Osteoblast (primary cell): ENCODE measurements around the gene OSBPL2. TPM values are rescaled to one million over a fixed set of nuclear protein-coding genes. Genes with fewer than 3 reads are reported as not detected.

Experiments used
- DNase-seq: peaks from one replicate; pipeline ENCODE4 v3.0.0; 2011; ENCODE audit warnings: low spot score, mixed read lengths; ENCODE audit not compliant: insufficient read length; ENCODE audit errors: missing footprints
- H2AFZ ChIP-seq: 2 replicates; pipeline ENCODE4 v1.6.0; 2011; ENCODE audit warnings: mild to moderate bottlenecking, low read length
- H3K27ac ChIP-seq: 2 replicates; pipeline ENCODE4 v1.5.1; 2011; ENCODE audit warnings: mild to moderate bottlenecking, low read depth, low read length, moderate library complexity
- H3K27me3 ChIP-seq: 2 replicates; pipeline ENCODE4 v1.6.0; 2012; ENCODE audit warnings: mild to moderate bottlenecking, control low read depth, inconsistent platforms, low read length, moderate library complexity; ENCODE audit not compliant: insufficient read depth
- H3K36me3 ChIP-seq: 2 replicates; pipeline ENCODE4 v1.5.1; 2011; ENCODE audit warnings: mild to moderate bottlenecking, low read length, control low read depth, moderate library complexity; ENCODE audit not compliant: insufficient read depth
- H3K4me1 ChIP-seq: 2 replicates; pipeline ENCODE4 v1.5.1; 2011; ENCODE audit warnings: mild to moderate bottlenecking, low read length, control low read depth, moderate library complexity; ENCODE audit not compliant: insufficient read depth
- H3K4me2 ChIP-seq: 2 replicates; pipeline ENCODE4 v1.6.0; 2011; ENCODE audit warnings: mild to moderate bottlenecking, low read length; ENCODE audit not compliant: insufficient read depth
- H3K4me3 ChIP-seq: fragments of 200-600 bp; sonication (generic); 3 replicates; pipeline ENCODE4 v1.5.1; 2012; ENCODE audit warnings: mild to moderate bottlenecking, low read length, inconsistent platforms; ENCODE audit not compliant: insufficient read depth
- H3K79me2 ChIP-seq: 2 replicates; pipeline ENCODE4 v1.6.0; 2012; ENCODE audit warnings: mild to moderate bottlenecking, low read length, control low read depth, inconsistent platforms; ENCODE audit not compliant: insufficient read depth
- H3K9me3 ChIP-seq: 2 replicates; pipeline ENCODE4 v1.5.1; 2011; ENCODE audit warnings: low read depth, low read length, control low read depth
- H4K20me1 ChIP-seq: 2 replicates; pipeline ENCODE4 v1.6.0; 2012; ENCODE audit warnings: mild to moderate bottlenecking, low read length, control low read depth; ENCODE audit not compliant: insufficient read depth
- total RNA-seq: library from RNA; depleted of rRNA; stranded (reverse); fragments of >200 nt; gene quantifications from 2 replicates; pipeline ENCODE4 v1.2.3, GENCODE V29; 2012
- TF ChIP-seq, protein P1 (sequence below): IDR thresholded peaks from 2 replicates; pipeline ENCODE4 v1.5.1; 2011; ENCODE audit warnings: mild to moderate bottlenecking, low read depth, low read length, moderate library complexity; ENCODE audit errors: extremely low read depth

Gene OSBPL2
- total RNA-seq, 1 donor, result 35.8 TPM

GRCh38 chr20:62233684-62234083 lies 4.6 kb upstream of the OSBPL2 start:
- Histone ChIP-seq H3K4me2 (no peak overlapping the region), H4K20me1 (no peaks in the 10 kb centered on the region), H3K36me3 (no peaks in the 10 kb centered on the region), H3K79me2 (peaks cover under 1% of the 10 kb centered on the region), H3K27me3 (no peaks in the 10 kb centered on the region), H3K9me3 (no peaks in the 10 kb centered on the region), H3K27ac (no peak overlapping the region), H3K4me3 (no peak overlapping the region), H2AFZ (no peak overlapping the region), H3K4me1 (peaks cover 3% of the 10 kb centered on the region)
- TF ChIP-seq, protein P1, sequence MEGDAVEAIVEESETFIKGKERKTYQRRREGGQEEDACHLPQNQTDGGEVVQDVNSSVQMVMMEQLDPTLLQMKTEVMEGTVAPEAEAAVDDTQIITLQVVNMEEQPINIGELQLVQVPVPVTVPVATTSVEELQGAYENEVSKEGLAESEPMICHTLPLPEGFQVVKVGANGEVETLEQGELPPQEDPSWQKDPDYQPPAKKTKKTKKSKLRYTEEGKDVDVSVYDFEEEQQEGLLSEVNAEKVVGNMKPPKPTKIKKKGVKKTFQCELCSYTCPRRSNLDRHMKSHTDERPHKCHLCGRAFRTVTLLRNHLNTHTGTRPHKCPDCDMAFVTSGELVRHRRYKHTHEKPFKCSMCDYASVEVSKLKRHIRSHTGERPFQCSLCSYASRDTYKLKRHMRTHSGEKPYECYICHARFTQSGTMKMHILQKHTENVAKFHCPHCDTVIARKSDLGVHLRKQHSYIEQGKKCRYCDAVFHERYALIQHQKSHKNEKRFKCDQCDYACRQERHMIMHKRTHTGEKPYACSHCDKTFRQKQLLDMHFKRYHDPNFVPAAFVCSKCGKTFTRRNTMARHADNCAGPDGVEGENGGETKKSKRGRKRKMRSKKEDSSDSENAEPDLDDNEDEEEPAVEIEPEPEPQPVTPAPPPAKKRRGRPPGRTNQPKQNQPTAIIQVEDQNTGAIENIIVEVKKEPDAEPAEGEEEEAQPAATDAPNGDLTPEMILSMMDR, result no peak
- no peak for DNase-seq

GRCh38 chr20:62234339-62234738 lies 4.0 kb upstream of the OSBPL2 start:
- Histone ChIP-seq H3K4me1 (peaks cover 3% of the 10 kb centered on the region), H3K27me3 (no peaks in the 10 kb centered on the region), H3K4me2 (no peak overlapping the region), H4K20me1 (peaks cover 3% of the 10 kb centered on the region), H3K27ac (no peak overlapping the region), H3K9me3 (no peaks in the 10 kb centered on the region), H3K36me3 (no peaks in the 10 kb centered on the region), H3K4me3 (no peak overlapping the region), H2AFZ (no peak overlapping the region), H3K79me2 (peaks cover 7% of the 10 kb centered on the region)
- TF ChIP-seq, protein P1, result no peak
- no peak for DNase-seq

- Histone ChIP-seq H3K27ac (no peak overlapping the region), H3K4me3 (no peak overlapping the region), H3K79me2 (peaks cover 16% of the 10 kb centered on the region), H4K20me1 (peaks cover 10% of the 10 kb centered on the region), H2AFZ (no peak overlapping the region), H3K4me1 (peaks cover 3% of the 10 kb centered on the region), H3K9me3 (no peaks in the 10 kb centered on the region), H3K27me3 (no peaks in the 10 kb centered on the region), H3K4me2 (no peak overlapping the region), H3K36me3 (no peaks in the 10 kb centered on the region)
- DNase-seq, result no peak
- TF ChIP-seq, protein P1, result no peak
Observed at GRCh38 chr20:62235001-62235776, 3.1 kb upstream of the OSBPL2 start.

- Histone ChIP-seq H3K36me3 (no peaks in the 10 kb centered on the region), H3K27ac (no peak overlapping the region), H3K9me3 (no peaks in the 10 kb centered on the region), H3K4me3 (no peak overlapping the region), H4K20me1 (peaks cover 15% of the 10 kb centered on the region), H3K79me2 (peaks cover 22% of the 10 kb centered on the region), H3K4me1 (peaks cover 3% of the 10 kb centered on the region), H3K4me2 (no peak overlapping the region), H2AFZ (no peak overlapping the region), H3K27me3 (no peaks in the 10 kb centered on the region)
- TF ChIP-seq, protein P1, result no peak
- no peak for DNase-seq
Observed at GRCh38 chr20:62235777-62236157, 2.6 kb upstream of the OSBPL2 start.
